SU-DHL-6 (cell line): ENCODE data around the gene SLC5A10.

Source experiments
- CTCF ChIP-seq: fragments of 200-600 bp; sonication (generic); IDR thresholded peaks from one replicate; pipeline ENCODE4 v1.5.1; 2017; ENCODE audit warnings: antibody characterized with exemption, mild to moderate bottlenecking, low read length, moderate library complexity; ENCODE audit not compliant: insufficient read depth, poor library complexity, severe bottlenecking
- EZH2phosphoT487 ChIP-seq: fragments of 200-600 bp; sonication (generic), shearing (Covaris generic); conservative IDR thresholded peaks from 2 replicates; pipeline ENCODE4 v1.6.1; 2018; ENCODE audit warnings: mild to moderate bottlenecking, antibody characterized with exemption, low read length, moderate library complexity, mixed read lengths

DNA sequence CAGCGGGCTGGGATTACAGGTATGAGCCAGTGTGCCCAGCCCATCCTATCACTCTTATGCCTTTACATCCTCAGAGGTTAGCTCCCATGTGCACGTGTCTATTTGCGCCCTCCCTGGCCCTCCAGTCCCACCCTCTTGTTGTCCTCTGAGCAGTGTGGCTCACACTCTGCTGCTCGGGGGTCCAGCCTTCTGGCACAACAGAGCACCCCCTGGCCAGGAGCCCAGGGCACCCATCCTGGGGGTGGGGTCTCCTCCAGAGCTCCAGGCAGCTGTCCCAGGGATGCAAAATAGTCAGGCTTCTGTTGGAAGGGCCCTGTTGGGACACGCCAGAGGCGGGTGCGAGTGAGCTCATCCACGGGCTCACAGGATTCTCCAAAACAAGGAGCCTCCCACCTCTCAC lies 64.3 kb downstream of the SLC5A10 start:
- no peak for TF ChIP-seq CTCF
- TF ChIP-seq EZH2phosphoT487: no peak
